WTC11 (cell line): ENCODE measurements around the gene BLID. TPM values are rescaled to one million over a fixed set of nuclear protein-coding genes. Genes with fewer than 3 reads are reported as not detected.

Experiments
- ATAC-seq: fragments of 200-7000 bp; cut with Tn5 transposase; 2 replicates; pipeline ENCODE4 v1.10.0; 2021; ENCODE audit warnings: mild to moderate bottlenecking, moderate library complexity
- CTCF ChIA-PET: fragments of 300-600 bp; sonication (Branson Sonifier 250); formaldehyde crosslinking; loops from one replicate; lab custom pipeline; 2021; ENCODE audit warnings: antibody characterized with exemption; lab: Charles Lee
- POLR2A ChIA-PET: fragments of 350-600 bp; sonication (Branson Sonifier 250); formaldehyde crosslinking; loops from one replicate; lab custom pipeline; 2021; ENCODE audit warnings: antibody characterized with exemption; lab: Charles Lee
- DNase-seq: peaks from one replicate; pipeline ENCODE4 v3.0.0; 2021; ENCODE audit warnings: low spot score
- H3K27ac Mint-ChIP-seq: 2 replicates; pipeline ENCODE4 v1.8.0; 2021; ENCODE audit warnings: mixed read lengths
- H3K27me3 Mint-ChIP-seq: 2 replicates; pipeline ENCODE4 v1.8.0; 2021; ENCODE audit warnings: low read depth, mild to moderate bottlenecking, moderate library complexity, mixed read lengths
- H3K36me3 Mint-ChIP-seq: 2 replicates; pipeline ENCODE4 v1.8.0; 2021; ENCODE audit warnings: mixed read lengths
- H3K4me1 Mint-ChIP-seq: 2 replicates; pipeline ENCODE4 v1.8.0; 2022; ENCODE audit warnings: mixed read lengths
- H3K4me3 Mint-ChIP-seq: 2 replicates; pipeline ENCODE4 v1.8.0; 2021; ENCODE audit warnings: mild to moderate bottlenecking, moderate library complexity, mixed read lengths
- H3K9me3 Mint-ChIP-seq: 2 replicates; pipeline ENCODE4 v1.8.0; 2021; ENCODE audit warnings: mixed read lengths
- AFF4 ChIP-seq: sonication (generic); formaldehyde crosslinking; IDR thresholded peaks from 2 replicates; pipeline ENCODE4 v1.8.1; 2023; ENCODE audit warnings: mild to moderate bottlenecking, missing genetic modification reagents, borderline replicate concordance
- ARID4B ChIP-seq: sonication (generic); formaldehyde crosslinking; IDR thresholded peaks from 2 replicates; pipeline ENCODE4 v1.8.0; 2023; ENCODE audit warnings: missing genetic modification reagents, mild to moderate bottlenecking, borderline replicate concordance
- ELF4 ChIP-seq: sonication (generic); formaldehyde crosslinking; IDR thresholded peaks from 2 replicates; pipeline ENCODE4 v1.8.1; 2022; ENCODE audit warnings: low read depth, mild to moderate bottlenecking, moderate library complexity, missing genetic modification reagents
- FOXJ3 ChIP-seq: sonication (generic); formaldehyde crosslinking; IDR thresholded peaks from 2 replicates; pipeline ENCODE4 v1.9.0; 2021; ENCODE audit warnings: missing genetic modification reagents, mild to moderate bottlenecking, borderline replicate concordance
- FOXP1 ChIP-seq: sonication (generic); formaldehyde crosslinking; IDR thresholded peaks from 2 replicates; pipeline ENCODE4 v1.8.0; 2022; ENCODE audit warnings: missing genetic modification reagents, mild to moderate bottlenecking, moderate library complexity, borderline replicate concordance
- FOXP4 ChIP-seq: sonication (generic); formaldehyde crosslinking; IDR thresholded peaks from 2 replicates; pipeline ENCODE4 v1.8.0; 2022; ENCODE audit warnings: mild to moderate bottlenecking, missing genetic modification reagents
- IRF1 ChIP-seq: sonication (generic); formaldehyde crosslinking; IDR thresholded peaks from 2 replicates; pipeline ENCODE4 v1.8.0; 2023; ENCODE audit warnings: missing genetic modification reagents
- MAX ChIP-seq: sonication (generic); formaldehyde crosslinking; IDR thresholded peaks from 2 replicates; pipeline ENCODE4 v1.8.0; 2022; ENCODE audit warnings: mild to moderate bottlenecking, missing genetic modification reagents
- NFATC4 ChIP-seq: fragments of 250-450 bp; sonication (Bioruptor Pico); IDR thresholded peaks from 2 replicates; pipeline ENCODE4 v1.9.0; 2021; ENCODE audit warnings: mild to moderate bottlenecking
- NFYB ChIP-seq: sonication (generic); formaldehyde crosslinking; conservative IDR thresholded peaks from 2 replicates; pipeline ENCODE4 v1.8.0; 2022; ENCODE audit warnings: low read depth, missing genetic modification reagents
- PREB ChIP-seq: sonication (generic); formaldehyde crosslinking; IDR thresholded peaks from 2 replicates; pipeline ENCODE4 v1.8.1; 2022; ENCODE audit warnings: mild to moderate bottlenecking, missing genetic modification reagents, moderate library complexity, borderline replicate concordance
- RELA ChIP-seq: sonication (generic); formaldehyde crosslinking; IDR thresholded peaks from 2 replicates; pipeline ENCODE4 v1.8.1; 2022; ENCODE audit warnings: missing genetic modification reagents, mild to moderate bottlenecking, borderline replicate concordance
- USF1 ChIP-seq: sonication (generic); formaldehyde crosslinking; IDR thresholded peaks from 2 replicates; pipeline ENCODE4 v1.8.0; 2022; ENCODE audit warnings: mild to moderate bottlenecking, missing genetic modification reagents
- ZNF138 ChIP-seq: sonication (generic); formaldehyde crosslinking; conservative IDR thresholded peaks from 2 replicates; pipeline ENCODE4 v1.8.1; 2022; ENCODE audit warnings: mild to moderate bottlenecking, moderate library complexity, missing genetic modification reagents
- ZNF219 ChIP-seq: sonication (generic); formaldehyde crosslinking; IDR thresholded peaks from 2 replicates; pipeline ENCODE4 v1.8.0; 2023; ENCODE audit warnings: missing genetic modification reagents, mild to moderate bottlenecking, borderline replicate concordance
- total RNA-seq: library from RNA; stranded (reverse); gene quantifications from 3 replicates; pipeline ENCODE4 v1.2.3, GENCODE V29; 2021

BLID gene
- total RNA-seq, 1 experiment from 2014 or later = not detected

- Mint-ChIP-seq H3K27ac (no peak overlapping the region), H3K4me3 (no peak overlapping the region), H3K36me3 (no peaks in the 10 kb centered on the region), H3K4me1 (peaks cover 36% of the 10 kb centered on the region), H3K9me3 (no peaks in the 10 kb centered on the region), H3K27me3 (peaks cover 21% of the 10 kb centered on the region)
- ATAC-seq (no peak), DNase-seq (no peak)
- POLR2A ChIA-PET = no interaction called here
- TF ChIP-seq ZNF138 (CRISPR knock-in tag) = no peak
- no peak for TF ChIP-seq ELF4 (CRISPR knock-in tag)
- TF ChIP-seq ZNF219 (CRISPR knock-in tag) = no peak
- TF ChIP-seq IRF1 = no peak
- no peak for TF ChIP-seq AFF4
- TF ChIP-seq FOXP1 = no peak
- TF ChIP-seq USF1 (CRISPR knock-in tag) = no peak
- no peak for TF ChIP-seq ARID4B (CRISPR knock-in tag)
- CTCF ChIA-PET = interaction anchor here (1.4 to 6.0 kb wide), 2 partner anchors 9 to 444 kb away, joined by 8 to 99 read pairs; no protein-coding TSS in a partner anchor
These were observed 17.6 kb downstream of the BLID start for GRCh38 chr11:122098261-122098980.

- CTCF ChIA-PET = interaction anchor here (0.9 to 1.0 kb wide), 2 partner anchors 12 to 442 kb away, joined by 3 to 6 read pairs; no protein-coding TSS in a partner anchor
- POLR2A ChIA-PET = interaction anchor here (0.6 kb wide), 1 partner anchor 306 kb away, joined by 3 read pairs; no protein-coding TSS in a partner anchor
- TF ChIP-seq RELA (no peak), MAX (CRISPR knock-in tag) (no peak), FOXP4 (CRISPR knock-in tag) (no peak), FOXJ3 (no peak), PREB (no peak), NFYB (CRISPR knock-in tag) (no peak), NFATC4 (CRISPR knock-in tag) (no peak)
These were observed 18.5 kb downstream of the BLID start for GRCh38 chr11:122097419-122098001.

More at GRCh38 chr11:122097419-122098001, 18.5 kb downstream of the BLID start:
- H3K27me3 Mint-ChIP-seq = peaks cover 21% of the 10 kb centered on the region
- H3K36me3 Mint-ChIP-seq = no peaks in the 10 kb centered on the region
- no peaks in the 10 kb centered on the region for H3K9me3 Mint-ChIP-seq
- H3K4me3 Mint-ChIP-seq = peak overlapping the region; percentile 30
- H3K27ac Mint-ChIP-seq = no peak overlapping the region
- ATAC-seq (no peak), DNase-seq (no peak)
- peaks cover 40% of the 10 kb centered on the region for H3K4me1 Mint-ChIP-seq
